HEK293 (cell line): Measurements from ENCODE around the gene CABCOCO1.

ENCODE experiments used
- CTCF ChIP-seq: fragments of 450-650 bp; formaldehyde crosslinking; IDR thresholded peaks from 2 replicates; pipeline ENCODE4 v1.5.1; 2016; ENCODE audit warnings: missing biosample characterization, missing genetic modification characterization
- RBAK ChIP-seq: fragments of 450-650 bp; formaldehyde crosslinking; IDR thresholded peaks from 2 replicates; pipeline ENCODE4 v1.5.1; 2016; ENCODE audit warnings: missing biosample characterization, missing genetic modification characterization
- SP3 ChIP-seq: fragments of 450-650 bp; formaldehyde crosslinking; IDR thresholded peaks from 2 replicates; pipeline ENCODE4 v1.5.1; 2016; ENCODE audit warnings: missing biosample characterization, missing genetic modification characterization
- TSHZ1 ChIP-seq: fragments of 450-650 bp; formaldehyde crosslinking; IDR thresholded peaks from 2 replicates; pipeline ENCODE4 v1.5.1; 2016; ENCODE audit warnings: missing biosample characterization, missing genetic modification characterization, borderline replicate concordance
- ZEB2 ChIP-seq: fragments of 450-650 bp; formaldehyde crosslinking; IDR thresholded peaks from 2 replicates; pipeline ENCODE4 v1.5.1; 2016; ENCODE audit warnings: missing biosample characterization, missing genetic modification characterization
- ZNF10 ChIP-seq: fragments of 450-650 bp; formaldehyde crosslinking; IDR thresholded peaks from 2 replicates; pipeline ENCODE4 v1.5.1; 2017; ENCODE audit warnings: missing biosample characterization, missing genetic modification characterization
- ZNF350 ChIP-seq: fragments of 450-650 bp; formaldehyde crosslinking; IDR thresholded peaks from 2 replicates; pipeline ENCODE4 v1.5.0; 2017; ENCODE audit warnings: missing biosample characterization, mild to moderate bottlenecking, missing genetic modification characterization

- no peak for TF ChIP-seq TSHZ1 (tag by site-specific recombination)
- no peak for TF ChIP-seq CTCF (tag by site-specific recombination)
- TF ChIP-seq SP3 (tag by site-specific recombination), result no peak
- no peak for TF ChIP-seq ZNF10 (tag by site-specific recombination)
- TF ChIP-seq RBAK, result no peak
- TF ChIP-seq ZNF350 (tag by site-specific recombination), result no peak
- TF ChIP-seq ZEB2 (tag by site-specific recombination), result no peak
Observed at GRCh38 chr10:61776615-61777266, 114.0 kb downstream of the CABCOCO1 start.
